GM12873 (cell line): ENCODE measurements around the gene PYDC2.

Experiments
- TF ChIP-seq, protein P1 (sequence below): IDR thresholded peaks from 2 replicates; pipeline ENCODE4 v1.5.1; 2012; ENCODE audit warnings: low read depth, mild to moderate bottlenecking, moderate library complexity, low read length, control low read depth; ENCODE audit not compliant: insufficient read depth; ENCODE audit errors: missing control alignments

The PYDC2 gene

DNA sequence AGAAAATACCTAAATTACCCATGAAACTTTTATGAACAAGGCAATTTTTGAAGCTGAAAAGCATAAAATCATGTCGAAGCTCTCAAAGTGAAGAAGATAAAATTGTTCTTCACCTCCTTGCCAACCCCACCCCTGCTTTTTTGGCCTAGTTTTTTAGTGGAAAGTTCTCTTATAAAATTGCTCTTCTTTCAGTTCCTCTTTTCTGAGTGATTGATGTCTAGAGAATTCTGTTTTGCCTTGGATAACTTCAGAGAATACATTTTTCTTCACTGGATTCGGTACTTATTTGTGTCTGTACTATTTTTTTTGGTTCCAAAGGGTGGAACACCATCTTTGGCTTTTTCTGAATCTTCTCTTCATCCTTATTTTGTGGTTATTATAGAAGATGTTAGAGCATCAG lies 25.0 kb upstream of the PYDC2 start:
- TF ChIP-seq, protein P1, sequence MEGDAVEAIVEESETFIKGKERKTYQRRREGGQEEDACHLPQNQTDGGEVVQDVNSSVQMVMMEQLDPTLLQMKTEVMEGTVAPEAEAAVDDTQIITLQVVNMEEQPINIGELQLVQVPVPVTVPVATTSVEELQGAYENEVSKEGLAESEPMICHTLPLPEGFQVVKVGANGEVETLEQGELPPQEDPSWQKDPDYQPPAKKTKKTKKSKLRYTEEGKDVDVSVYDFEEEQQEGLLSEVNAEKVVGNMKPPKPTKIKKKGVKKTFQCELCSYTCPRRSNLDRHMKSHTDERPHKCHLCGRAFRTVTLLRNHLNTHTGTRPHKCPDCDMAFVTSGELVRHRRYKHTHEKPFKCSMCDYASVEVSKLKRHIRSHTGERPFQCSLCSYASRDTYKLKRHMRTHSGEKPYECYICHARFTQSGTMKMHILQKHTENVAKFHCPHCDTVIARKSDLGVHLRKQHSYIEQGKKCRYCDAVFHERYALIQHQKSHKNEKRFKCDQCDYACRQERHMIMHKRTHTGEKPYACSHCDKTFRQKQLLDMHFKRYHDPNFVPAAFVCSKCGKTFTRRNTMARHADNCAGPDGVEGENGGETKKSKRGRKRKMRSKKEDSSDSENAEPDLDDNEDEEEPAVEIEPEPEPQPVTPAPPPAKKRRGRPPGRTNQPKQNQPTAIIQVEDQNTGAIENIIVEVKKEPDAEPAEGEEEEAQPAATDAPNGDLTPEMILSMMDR, result no peak

DNA sequence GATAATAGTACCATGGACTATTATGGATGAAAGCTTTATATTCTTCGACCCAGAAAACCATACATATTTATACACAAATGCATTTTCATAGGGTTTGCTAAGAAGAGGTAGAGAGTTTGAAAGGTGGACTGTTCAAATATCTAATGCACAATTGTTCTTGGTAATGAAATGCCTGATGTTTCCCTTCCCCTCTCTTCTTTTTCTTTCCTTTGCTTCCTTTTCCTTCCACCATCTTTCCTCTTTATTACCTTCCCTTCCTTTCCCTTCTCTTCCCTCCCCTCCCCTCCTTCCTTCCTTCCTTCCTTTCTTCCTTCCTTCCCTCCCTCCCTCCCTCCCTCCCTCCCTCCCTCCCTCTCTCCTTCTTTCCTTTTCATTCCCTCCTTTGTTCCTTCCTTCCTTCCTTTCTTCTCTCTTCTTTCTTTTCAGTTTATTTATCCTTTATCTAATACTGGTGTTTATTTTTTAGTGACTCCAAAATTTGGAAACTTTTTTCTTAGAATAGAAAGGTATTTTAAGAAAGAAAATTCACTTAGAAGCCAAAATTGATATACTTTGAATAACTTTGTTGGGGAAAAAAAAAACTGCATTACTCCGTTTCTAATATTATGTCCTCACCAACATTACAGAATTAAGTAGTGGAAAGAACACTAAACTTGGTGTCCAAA lies 22.7 kb upstream of the PYDC2 start:
- TF ChIP-seq, protein P1, result no peak

DNA sequence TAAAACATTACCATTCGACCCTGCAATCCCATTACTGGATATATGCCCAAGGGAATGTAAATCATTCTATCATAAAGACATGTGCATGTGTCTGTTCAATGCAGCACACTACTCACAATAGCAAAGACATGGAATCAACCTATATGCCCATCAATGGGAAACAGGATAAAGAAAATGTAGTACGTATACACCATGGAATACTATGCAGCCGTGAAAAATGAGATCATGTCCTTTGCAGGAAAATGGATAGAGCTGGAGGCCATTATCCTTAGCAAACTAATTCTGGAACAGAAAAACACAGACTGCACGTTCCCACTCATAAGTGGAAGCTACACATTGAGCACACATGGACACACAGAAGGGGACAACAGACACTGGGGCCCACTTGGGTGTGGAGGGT lies 20.4 kb upstream of the PYDC2 start:
- TF ChIP-seq, protein P1, result no peak

DNA sequence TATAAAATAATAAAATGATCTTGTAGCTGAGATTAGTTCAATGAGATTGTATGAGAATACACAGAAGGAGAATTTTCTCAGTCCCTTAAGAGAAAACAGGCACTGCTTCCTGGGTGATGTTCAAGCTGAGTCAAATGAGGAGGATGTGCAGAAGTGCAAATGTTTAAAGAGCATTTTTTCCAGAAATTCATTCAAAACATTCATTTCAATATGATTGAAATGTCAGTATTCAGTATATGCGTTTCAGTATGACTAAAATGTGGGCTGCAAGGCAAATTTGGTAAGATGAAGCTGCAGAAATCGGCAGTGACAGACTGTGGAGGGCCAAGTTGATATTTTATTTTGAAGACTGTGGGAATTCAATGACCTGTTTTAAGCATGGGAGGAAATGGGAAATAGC lies 19.3 kb upstream of the PYDC2 start:
- TF ChIP-seq, protein P1, result no peak

DNA sequence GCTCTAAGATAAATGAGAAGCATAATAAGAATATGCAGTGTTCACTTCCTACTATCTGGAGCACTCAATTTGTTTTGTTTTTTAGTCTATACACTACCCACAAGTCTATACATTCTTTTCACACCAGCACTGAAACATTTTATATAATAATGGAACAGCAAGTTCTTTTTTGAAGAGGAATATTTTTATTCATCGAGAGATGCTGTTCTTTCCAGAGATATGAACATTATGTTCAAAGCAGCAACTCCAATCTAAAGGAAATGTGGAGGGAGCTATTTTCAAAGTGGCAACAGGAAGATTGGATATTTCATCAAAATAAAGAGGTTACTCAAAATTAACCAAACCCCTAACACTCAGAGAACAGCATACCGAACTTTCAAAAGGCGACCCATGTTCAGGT lies 16.4 kb upstream of the PYDC2 start:
- TF ChIP-seq, protein P1, result no peak

DNA sequence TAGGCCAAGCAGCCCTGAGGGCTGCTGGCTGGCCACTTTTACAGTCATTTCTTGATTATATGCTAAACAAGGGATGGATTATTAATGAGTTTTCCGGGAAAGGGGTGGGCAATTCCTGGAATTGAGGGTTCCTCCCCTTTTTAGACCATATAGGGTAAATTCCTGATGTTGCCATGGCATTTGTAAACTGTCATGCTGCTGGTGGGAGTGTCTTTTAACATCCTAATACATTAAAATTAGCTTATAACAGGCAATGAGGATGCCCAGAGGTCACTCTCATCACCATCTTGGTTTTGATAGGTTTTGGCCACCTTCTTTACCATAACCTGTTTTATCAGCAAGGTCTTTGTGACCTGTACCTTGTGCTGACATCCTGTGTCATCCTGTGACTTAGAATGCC lies 11.7 kb upstream of the PYDC2 start:
- TF ChIP-seq, protein P1, result no peak

DNA sequence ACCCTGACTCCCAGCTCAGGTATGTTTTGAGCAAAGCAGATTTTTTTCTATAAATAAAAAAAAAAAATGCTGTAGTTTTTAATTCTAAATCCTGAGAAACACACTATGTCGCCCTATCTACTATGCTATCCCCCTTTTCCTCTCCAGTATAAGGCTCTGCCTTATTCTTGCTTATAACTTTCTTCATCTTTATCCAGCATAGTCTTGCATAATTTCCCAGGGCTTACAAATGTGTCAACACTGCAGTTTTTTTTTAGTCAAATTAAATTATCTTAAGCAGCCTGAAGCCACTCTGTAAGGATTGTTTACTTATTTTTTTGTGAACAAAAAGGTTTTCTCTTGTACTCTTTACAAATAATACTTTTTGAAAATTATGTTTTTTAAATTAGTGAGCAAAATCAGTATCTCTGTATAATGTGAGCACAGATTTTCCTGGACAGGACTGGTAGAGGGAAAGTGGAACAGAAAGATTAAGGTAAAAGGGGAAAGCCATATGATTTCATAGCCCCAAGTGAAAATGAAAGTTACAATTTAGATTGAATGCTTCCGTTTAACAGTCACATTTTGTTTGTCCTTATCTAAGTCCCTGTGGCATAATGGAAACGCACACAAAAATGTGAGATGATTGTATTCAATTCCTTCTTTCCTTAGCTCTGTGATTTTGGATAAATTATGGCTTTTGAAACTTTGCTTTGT lies 5.6 kb upstream of the PYDC2 start:
- TF ChIP-seq, protein P1, result no peak
